ENCODE data around the gene RBM42. TPM values are rescaled to one million over a fixed set of nuclear protein-coding genes. Genes with fewer than 3 reads are reported as not detected.

Gene RBM42
- total and polyA plus RNA-seq, 2 donors (not counting 1 experiment from before 2014, with no cell fraction given): 29.9 to 32.9 TPM

DNA sequence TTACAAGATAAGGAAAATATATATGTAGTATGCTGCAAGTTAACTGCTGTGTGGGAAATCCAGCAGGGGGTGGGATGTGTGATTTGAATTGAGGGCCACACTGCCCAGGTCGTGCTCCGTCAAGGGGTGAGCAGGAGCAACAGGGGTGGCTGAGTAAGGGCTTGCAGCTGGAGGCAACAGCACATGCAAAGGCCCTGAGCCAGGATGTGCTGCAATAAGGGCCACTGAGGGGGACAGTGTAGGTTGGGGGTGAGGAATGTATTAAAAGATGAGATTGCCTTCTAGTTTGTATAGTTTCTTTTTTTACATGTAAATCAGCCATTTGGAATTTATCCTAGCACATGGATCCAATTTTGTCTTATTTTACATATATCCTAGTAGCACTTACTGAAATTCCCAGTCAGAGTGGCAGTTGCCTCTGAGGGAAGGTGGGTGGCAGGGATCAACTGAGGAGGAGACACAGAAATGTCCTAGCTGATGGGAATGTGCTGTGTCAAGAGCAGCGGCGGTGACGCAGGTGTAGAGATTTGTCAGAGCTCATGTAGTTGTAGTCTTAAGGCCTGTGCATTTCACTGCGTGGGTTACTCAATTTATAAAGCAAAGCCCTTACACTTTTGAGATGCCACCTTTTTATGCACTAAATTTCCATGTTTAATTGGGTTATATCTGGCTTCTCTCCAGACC, 5.4 kb upstream of the RBM42 start:
- H3K27ac ChIP-seq (ENCODE audit: insufficient read depth, low read length): no peak overlapping the region

DNA sequence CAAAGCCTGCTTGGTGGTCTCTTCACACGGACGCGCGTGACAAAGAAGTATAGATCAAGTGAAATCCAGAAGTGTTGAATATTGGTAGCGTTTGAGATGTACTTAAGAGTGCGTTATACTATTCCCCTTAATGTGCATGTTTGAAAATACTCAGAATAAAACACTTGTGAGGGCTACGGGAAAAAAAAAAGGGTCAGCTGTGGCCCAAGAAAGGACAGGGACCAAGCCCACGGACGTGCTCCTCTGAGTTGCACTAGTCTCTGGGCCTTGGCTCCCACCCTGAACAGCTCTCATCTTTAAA, 622 bp upstream of the RBM42 start:
- Histone ChIP-seq H3K9ac (ENCODE audit: insufficient read depth, low read length) (peak overlapping the region; percentile 78), H4K20me1 (ENCODE audit: control insufficient read depth, extremely low read depth, insufficient read depth, low read length) (no peaks in the 10 kb centered on the region), H2AFZ (ENCODE audit: low read length) (peak overlapping the region; percentile 74), H3K27me3 (ENCODE audit: control insufficient read depth, insufficient read depth, low read length) (no peaks in the 10 kb centered on the region), H3K79me2 (ENCODE audit: control insufficient read depth, insufficient read depth, low read length) (peaks cover 14% of the 10 kb centered on the region), H3K4me2 (ENCODE audit: extremely low read depth, insufficient read depth, low read length) (peak overlapping the region; percentile 92), H3K4me1 (ENCODE audit: control insufficient read depth, extremely low read depth, insufficient read depth, low read length) (peaks cover 6% of the 10 kb centered on the region), H3K4me3 (replicated peaks in 1 of 4; ENCODE audit: control extremely low read depth in 1 of 4, insufficient read depth in 1 of 4, low read depth in 3 of 4, low read length in 4 of 4) (peak overlapping the region; percentile 75 to 100 (median 93)), H3K36me3 (ENCODE audit: control insufficient read depth, insufficient read depth, low read length) (peaks cover 8% of the 10 kb centered on the region), H3K27ac (ENCODE audit: insufficient read depth, low read length) (peak overlapping the region; percentile 95), H3K9me3 (ENCODE audit: control insufficient read depth, insufficient read depth, low read depth, low read length) (no peaks in the 10 kb centered on the region)
- no peak for DNase-seq (ENCODE audit: low read depth in 2 of 2)
- TF ChIP-seq, protein P1, sequence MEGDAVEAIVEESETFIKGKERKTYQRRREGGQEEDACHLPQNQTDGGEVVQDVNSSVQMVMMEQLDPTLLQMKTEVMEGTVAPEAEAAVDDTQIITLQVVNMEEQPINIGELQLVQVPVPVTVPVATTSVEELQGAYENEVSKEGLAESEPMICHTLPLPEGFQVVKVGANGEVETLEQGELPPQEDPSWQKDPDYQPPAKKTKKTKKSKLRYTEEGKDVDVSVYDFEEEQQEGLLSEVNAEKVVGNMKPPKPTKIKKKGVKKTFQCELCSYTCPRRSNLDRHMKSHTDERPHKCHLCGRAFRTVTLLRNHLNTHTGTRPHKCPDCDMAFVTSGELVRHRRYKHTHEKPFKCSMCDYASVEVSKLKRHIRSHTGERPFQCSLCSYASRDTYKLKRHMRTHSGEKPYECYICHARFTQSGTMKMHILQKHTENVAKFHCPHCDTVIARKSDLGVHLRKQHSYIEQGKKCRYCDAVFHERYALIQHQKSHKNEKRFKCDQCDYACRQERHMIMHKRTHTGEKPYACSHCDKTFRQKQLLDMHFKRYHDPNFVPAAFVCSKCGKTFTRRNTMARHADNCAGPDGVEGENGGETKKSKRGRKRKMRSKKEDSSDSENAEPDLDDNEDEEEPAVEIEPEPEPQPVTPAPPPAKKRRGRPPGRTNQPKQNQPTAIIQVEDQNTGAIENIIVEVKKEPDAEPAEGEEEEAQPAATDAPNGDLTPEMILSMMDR (conservative IDR thresholded peaks at IDR 0.05 in 1 of 2, IDR thresholded peaks at IDR 0.05 in 1 of 2; ENCODE audit: low read depth in 1 of 2, low read length in 2 of 2): no peak
- no peak for TF ChIP-seq EZH2 (IDR thresholded peaks at IDR 0.05; ENCODE audit: low read length, missing control alignments)

More for the DNA sequence above, 5.4 kb upstream of the RBM42 start:
- H4K20me1 ChIP-seq (ENCODE audit: control insufficient read depth, extremely low read depth, insufficient read depth, low read length): no peaks in the 10 kb centered on the region
- H3K4me3 ChIP-seq (replicated peaks in 1 of 4; ENCODE audit: control extremely low read depth in 1 of 4, insufficient read depth in 1 of 4, low read depth in 3 of 4, low read length in 4 of 4): no peak overlapping the region
- peaks cover 2% of the 10 kb centered on the region for H3K36me3 ChIP-seq (ENCODE audit: control insufficient read depth, insufficient read depth, low read length)
- no peak overlapping the region for H3K9ac ChIP-seq (ENCODE audit: insufficient read depth, low read length)
- TF ChIP-seq EZH2 (IDR thresholded peaks at IDR 0.05; ENCODE audit: low read length, missing control alignments): no peak
- TF ChIP-seq, protein P1 (conservative IDR thresholded peaks at IDR 0.05 in 1 of 2, IDR thresholded peaks at IDR 0.05 in 1 of 2; ENCODE audit: low read depth in 1 of 2, low read length in 2 of 2): no peak
- H3K27me3 ChIP-seq (ENCODE audit: control insufficient read depth, insufficient read depth, low read length): no peaks in the 10 kb centered on the region
- H3K79me2 ChIP-seq (ENCODE audit: control insufficient read depth, insufficient read depth, low read length): no peaks in the 10 kb centered on the region
- peaks cover 3% of the 10 kb centered on the region for H3K4me1 ChIP-seq (ENCODE audit: control insufficient read depth, extremely low read depth, insufficient read depth, low read length)
- no peak for DNase-seq (ENCODE audit: low read depth in 2 of 2)
- no peak overlapping the region for H2AFZ ChIP-seq (ENCODE audit: low read length)
- H3K9me3 ChIP-seq (ENCODE audit: control insufficient read depth, insufficient read depth, low read depth, low read length): no peaks in the 10 kb centered on the region
- no peak overlapping the region for H3K4me2 ChIP-seq (ENCODE audit: extremely low read depth, insufficient read depth, low read length)

DNA sequence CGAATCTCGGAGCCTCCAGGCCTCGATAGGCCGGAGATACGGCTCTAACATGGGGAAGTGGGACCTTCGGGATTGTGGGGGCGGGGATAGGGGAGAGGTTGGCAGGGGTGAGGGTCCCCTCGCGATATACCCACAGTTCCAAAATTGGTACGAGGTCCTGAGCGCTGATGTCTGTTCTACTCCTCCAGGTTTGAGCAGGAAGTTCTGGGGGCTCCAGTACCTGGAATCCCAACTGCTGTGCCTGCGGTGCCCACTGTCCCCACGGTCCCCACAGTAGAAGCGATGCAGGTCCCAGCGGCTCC, 447 bp downstream of the RBM42 start:
- no peak for DNase-seq (ENCODE audit: low read depth in 2 of 2)
- TF ChIP-seq, protein P1 (conservative IDR thresholded peaks at IDR 0.05 in 1 of 2, IDR thresholded peaks at IDR 0.05 in 1 of 2; ENCODE audit: low read depth in 1 of 2, low read length in 2 of 2): no peak
- no peak for TF ChIP-seq EZH2 (IDR thresholded peaks at IDR 0.05; ENCODE audit: low read length, missing control alignments)
- H2AFZ ChIP-seq (ENCODE audit: low read length): peak overlapping the region; percentile 73
- H4K20me1 ChIP-seq (ENCODE audit: control insufficient read depth, extremely low read depth, insufficient read depth, low read length): no peaks in the 10 kb centered on the region
- peak overlapping the region; percentile 96 for H3K9ac ChIP-seq (ENCODE audit: insufficient read depth, low read length)
- H3K4me2 ChIP-seq (ENCODE audit: extremely low read depth, insufficient read depth, low read length): peak overlapping the region; percentile 100
- peaks cover 14% of the 10 kb centered on the region for H3K79me2 ChIP-seq (ENCODE audit: control insufficient read depth, insufficient read depth, low read length)
- peak overlapping the region; percentile 95 for H3K27ac ChIP-seq (ENCODE audit: insufficient read depth, low read length)
- peak overlapping the region; percentile 75 to 100 (median 96) for H3K4me3 ChIP-seq (replicated peaks in 1 of 4; ENCODE audit: control extremely low read depth in 1 of 4, insufficient read depth in 1 of 4, low read depth in 3 of 4, low read length in 4 of 4)
- no peaks in the 10 kb centered on the region for H3K27me3 ChIP-seq (ENCODE audit: control insufficient read depth, insufficient read depth, low read length)
- peaks cover 13% of the 10 kb centered on the region for H3K36me3 ChIP-seq (ENCODE audit: control insufficient read depth, insufficient read depth, low read length)
- no peaks in the 10 kb centered on the region for H3K9me3 ChIP-seq (ENCODE audit: control insufficient read depth, insufficient read depth, low read depth, low read length)
- peaks cover 6% of the 10 kb centered on the region for H3K4me1 ChIP-seq (ENCODE audit: control insufficient read depth, extremely low read depth, insufficient read depth, low read length)
